ENCODE data around the gene NOP9.

DNA sequence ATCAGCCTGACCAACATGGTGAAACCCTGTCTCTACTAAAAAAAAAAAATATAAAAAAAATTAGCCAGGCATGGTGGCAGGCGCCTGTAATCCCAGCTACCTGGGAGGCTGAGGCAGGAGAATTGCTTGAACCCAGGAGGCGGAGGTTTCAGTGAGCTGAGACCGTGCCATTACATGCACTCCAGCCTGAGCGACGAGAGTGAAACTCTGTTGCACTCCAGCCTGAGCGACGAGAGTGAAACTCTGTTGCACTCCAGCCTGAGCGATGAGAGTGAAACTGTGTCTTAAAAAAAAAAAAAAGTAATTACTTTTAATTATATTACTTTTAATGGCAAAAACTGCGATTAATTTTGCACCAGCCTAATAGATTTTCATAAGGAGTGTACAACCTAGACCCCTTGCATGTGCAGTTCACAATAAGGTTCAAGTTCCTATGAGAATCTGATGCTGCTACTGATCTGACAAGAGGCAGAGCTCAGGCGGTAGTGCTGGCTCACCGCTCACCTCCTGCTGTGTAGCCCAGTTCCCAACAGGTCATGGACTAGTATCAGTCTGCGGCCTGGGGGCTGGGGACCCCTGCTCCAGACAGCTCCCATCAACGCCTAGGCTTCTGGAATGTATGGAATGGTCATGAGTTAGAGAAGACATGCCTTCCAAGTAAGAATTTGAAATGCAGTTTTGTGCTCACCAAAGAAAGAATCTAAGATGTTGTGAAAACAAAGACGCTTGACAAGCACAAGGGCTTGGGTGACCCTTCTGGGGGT, 21.7 kb downstream of the NOP9 start:
- TF ChIP-seq PPARA (CRISPR knock-in tag; IDR thresholded peaks at IDR 0.05; ENCODE audit: borderline replicate concordance) (no peak), TOX (CRISPR knock-in tag; IDR thresholded peaks at IDR 0.05; ENCODE audit: borderline replicate concordance) (no peak), ZNF8 (CRISPR knock-in tag; IDR thresholded peaks at IDR 0.05) (no peak), CSDC2 (CRISPR knock-in tag; IDR thresholded peaks at IDR 0.05) (no peak), ZNF565 (CRISPR knock-in tag; conservative IDR thresholded peaks at IDR 0.05; ENCODE audit: low read depth) (no peak), ZFP30 (CRISPR knock-in tag; IDR thresholded peaks at IDR 0.05) (no peak), ZFP3 (CRISPR knock-in tag; IDR thresholded peaks at IDR 0.05) (no peak)
- TF ChIP-seq, protein P1, sequence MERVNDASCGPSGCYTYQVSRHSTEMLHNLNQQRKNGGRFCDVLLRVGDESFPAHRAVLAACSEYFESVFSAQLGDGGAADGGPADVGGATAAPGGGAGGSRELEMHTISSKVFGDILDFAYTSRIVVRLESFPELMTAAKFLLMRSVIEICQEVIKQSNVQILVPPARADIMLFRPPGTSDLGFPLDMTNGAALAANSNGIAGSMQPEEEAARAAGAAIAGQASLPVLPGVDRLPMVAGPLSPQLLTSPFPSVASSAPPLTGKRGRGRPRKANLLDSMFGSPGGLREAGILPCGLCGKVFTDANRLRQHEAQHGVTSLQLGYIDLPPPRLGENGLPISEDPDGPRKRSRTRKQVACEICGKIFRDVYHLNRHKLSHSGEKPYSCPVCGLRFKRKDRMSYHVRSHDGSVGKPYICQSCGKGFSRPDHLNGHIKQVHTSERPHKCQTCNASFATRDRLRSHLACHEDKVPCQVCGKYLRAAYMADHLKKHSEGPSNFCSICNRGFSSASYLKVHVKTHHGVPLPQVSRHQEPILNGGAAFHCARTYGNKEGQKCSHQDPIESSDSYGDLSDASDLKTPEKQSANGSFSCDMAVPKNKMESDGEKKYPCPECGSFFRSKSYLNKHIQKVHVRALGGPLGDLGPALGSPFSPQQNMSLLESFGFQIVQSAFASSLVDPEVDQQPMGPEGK (CRISPR knock-in tag; IDR thresholded peaks at IDR 0.05; ENCODE audit: borderline replicate concordance) = no peak
- TF ChIP-seq, protein P2, sequence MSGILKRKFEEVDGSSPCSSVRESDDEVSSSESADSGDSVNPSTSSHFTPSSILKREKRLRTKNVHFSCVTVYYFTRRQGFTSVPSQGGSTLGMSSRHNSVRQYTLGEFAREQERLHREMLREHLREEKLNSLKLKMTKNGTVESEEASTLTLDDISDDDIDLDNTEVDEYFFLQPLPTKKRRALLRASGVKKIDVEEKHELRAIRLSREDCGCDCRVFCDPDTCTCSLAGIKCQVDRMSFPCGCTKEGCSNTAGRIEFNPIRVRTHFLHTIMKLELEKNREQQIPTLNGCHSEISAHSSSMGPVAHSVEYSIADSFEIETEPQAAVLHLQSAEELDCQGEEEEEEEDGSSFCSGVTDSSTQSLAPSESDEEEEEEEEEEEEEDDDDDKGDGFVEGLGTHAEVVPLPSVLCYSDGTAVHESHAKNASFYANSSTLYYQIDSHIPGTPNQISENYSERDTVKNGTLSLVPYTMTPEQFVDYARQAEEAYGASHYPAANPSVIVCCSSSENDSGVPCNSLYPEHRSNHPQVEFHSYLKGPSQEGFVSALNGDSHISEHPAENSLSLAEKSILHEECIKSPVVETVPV (CRISPR knock-in tag; IDR thresholded peaks at IDR 0.05) = no peak

Data from SK-N-SH treated with all-trans-retinoic acid at 6 μM for 48 hours (cell line).